HG03196 (cell line): ENCODE measurements around the gene SEMA3G.

Experiments
- ATAC-seq: cut with Tn5 transposase; IDR thresholded peaks from one replicate; pipeline ENCODE4 v1.9.1; 2021; ENCODE audit not compliant: unreplicated experiment

SEMA3G gene

DNA sequence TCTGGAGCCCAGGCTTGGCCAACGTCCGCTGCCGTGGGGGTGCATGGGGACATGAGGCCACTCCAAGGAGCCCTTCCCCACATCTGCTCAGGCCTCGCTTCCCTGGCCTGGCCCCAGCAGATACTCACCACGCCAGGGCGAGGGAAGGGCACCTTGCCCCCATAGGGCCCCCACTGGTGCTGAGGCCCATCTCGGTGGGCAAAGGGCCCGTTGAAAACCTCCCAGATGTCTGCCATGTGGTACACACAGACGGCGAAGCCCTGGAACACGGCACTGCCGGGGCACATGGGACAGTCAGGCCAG is 4.7 kb downstream of the SEMA3G start:
- ATAC-seq: no peak

DNA sequence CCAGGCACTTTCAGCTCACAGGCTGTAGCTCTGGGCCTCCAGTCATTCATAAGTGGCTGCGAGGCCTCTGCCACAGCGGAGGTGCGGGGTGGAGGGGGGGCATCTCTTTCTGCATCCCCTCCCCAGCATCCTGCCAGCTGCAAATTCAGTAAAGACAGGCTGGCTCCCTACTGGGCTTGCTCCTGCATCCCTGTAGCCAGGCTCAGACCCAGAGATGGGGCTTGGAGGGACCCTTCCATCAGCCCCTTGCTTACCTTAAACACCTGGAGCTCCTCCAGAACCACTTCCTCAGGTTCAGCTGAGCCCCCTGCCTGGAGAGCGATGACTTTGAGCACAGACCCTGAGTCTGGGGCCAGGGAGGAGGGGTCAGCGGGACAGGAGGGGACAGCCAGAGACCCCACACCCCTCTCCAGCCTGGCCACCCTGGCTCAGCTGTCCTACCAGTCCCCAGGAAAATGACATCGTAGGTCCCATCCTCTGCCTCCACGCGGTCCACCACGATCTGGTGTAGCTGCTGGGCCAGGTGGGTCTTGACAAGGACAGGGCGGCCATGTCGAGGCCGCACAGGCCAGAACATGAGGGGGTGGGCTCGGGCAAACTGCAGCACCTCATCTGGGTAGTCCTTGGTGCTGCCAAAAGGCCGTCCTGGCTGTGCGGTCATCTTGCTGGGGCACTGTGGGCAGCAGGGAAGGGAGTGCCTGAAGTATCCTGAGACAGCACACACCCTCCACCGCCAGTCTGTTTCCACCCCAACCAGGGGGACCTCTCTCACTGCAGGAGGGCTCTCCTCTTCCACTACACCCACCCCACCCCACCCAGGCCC is 5.3 kb downstream of the SEMA3G start:
- ATAC-seq: no peak

DNA sequence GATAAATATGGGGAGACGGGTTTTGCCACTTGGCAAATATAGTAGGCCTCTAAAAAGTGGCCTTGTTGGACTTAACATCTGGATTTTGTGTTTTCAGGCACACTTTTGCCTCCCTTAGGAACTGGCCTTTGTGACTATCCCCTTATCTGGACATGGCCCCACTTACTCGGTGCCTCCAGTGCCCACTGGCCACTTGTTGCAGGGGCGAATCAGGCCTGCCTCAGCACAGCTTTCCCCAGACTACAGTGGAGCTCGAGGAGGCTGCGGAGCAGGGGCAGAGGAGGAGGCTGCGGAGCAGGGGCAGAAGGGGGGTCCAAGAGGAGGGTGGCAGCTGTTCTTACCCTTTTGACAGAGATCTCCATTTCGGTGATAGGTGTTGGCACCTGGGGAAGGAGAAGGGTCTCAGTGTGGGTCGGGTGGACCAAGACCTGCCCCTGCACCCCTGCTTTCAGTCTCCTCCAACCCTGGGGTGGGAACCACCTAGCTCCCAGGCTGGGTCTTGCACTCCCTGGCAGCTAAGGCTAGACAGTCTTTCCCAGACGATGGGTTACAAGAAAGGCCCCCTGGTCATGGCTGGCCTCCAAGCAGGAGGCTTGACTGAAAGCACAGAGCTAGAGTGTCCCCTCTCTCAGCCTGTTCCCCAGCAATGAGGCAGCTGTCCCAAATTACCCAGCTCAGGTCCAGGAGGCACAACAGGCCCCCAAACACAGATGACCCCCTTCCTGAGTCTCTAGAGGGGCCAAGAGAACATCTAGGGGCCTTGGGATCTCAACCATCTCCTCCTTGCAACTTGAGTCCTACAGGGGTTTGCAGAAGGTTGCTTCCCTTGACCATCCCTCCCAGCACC is 6.1 kb downstream of the SEMA3G start:
- ATAC-seq: no peak

DNA sequence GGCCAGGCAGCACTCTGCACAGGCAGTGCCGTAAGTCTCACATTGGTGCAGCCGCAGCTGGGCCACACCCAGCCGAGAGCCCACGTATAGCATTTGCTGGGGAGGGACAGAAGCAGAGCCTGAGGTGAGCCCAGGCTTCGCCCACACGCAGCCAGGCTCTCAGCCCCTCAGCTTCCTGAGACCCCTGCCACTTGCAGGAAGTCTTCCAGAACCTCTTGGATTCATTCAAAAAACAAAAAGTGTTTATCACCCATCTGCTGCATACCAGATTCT is 6.9 kb downstream of the SEMA3G start:
- no peak for ATAC-seq

DNA sequence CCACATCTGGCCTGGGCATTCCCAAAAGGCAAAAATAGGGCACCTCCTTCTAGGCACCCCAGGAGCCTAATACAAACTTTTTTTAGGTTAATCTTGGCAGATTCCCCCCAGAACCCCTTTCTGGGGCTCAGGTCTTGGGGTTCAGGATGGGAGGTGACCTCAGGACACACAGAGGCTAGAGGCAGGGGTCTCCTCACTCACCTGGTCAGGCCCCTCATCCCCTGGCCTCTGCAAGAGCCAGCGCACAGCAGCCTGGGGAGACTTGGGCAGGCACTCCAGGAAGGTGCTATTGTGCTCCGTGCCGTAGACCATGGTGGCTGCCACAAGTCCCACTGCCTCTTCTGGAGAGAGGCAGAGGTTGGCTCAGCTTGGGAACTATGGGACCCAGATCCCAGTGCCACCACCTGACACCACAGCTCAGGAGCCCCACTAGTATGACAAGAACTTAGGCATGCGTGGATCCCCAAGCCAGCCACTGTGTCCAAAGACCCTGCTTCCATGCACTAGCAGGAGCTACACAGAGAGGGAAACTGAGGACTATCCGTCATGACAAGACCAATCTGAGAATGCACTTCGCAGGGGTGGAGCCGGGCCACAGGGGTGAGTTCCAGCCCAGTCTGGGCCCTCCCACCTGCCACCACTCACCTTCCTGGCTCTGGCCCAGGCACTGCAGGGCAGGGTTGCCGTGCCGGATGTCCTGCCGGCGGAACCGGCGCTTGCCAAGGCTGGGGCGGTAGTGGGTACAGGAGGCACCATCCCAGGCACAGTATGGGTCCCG is 7.4 kb downstream of the SEMA3G start:
- no peak for ATAC-seq

DNA sequence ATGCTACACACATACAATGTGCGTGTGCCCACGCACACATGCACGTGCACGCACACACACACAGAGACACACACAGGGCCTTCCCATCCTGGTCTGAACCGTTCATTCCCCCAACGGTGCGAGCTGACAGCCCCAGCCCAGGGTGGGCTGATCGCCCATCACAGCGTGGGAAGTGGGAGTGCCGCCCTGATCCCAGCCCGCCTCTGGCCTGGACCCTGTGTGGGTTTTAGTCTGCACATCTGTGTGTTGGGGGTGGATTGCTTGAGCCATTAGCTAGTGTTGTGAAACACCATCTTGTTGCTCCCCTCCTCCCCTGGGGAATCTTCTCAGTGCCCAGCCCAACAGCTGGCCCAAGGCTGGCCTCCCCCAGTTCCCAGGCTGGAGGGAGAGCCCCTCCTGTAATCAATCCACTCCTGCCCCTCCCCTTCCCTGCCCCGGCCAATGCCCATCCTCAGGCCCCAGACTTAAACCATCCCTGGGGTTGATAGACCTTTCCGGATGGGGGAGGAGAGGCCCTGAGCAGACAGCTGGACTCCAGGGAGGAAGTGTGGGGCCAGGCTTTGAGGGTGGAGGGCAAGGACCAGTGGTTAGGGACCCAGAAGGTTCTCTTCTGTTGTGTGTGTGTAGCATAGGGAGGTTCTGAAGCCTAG is 8.3 kb downstream of the SEMA3G start:
- ATAC-seq: no peak

DNA sequence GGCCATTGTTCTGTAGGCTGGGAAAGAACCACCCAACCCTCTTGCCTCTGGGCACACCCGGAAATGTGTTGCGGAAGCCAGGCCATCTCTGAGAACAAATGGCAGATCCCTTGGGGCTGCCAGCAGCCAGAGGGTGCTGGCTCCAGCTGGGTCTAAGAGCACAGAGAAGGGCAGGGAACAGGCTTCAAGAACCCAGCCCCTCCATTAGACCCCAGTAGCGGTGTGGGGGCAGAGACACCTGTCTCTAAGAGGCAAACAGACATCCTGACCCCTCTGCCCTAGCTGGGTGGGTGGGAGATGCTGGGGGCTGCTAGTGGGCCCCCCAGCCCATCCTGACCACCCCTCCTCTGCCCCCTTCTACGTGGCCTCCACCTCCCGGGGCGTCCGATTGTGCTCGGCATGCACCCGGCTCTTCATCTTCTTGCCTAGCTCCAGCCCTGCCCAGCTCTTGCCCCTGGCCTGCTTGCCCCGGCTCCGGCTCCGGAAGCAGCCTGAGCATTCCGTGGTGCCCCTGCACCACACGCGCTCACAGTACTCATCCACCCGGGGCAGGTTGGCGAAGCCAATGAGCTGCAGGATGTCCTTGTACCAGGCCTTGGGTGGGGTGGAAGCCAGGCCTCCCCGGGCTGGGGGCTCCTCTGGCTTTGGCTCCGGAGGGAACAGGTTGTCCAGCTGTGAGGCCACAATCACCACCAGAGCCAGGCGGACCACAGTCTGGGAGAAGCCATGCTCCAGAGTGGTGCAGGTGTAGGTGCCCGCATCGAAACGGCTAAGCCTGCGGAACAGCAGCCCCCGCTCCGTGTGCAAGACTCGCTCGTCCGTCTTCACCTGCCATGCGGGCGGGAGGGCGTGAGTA is 9.4 kb downstream of the SEMA3G start:
- no peak for ATAC-seq

DNA sequence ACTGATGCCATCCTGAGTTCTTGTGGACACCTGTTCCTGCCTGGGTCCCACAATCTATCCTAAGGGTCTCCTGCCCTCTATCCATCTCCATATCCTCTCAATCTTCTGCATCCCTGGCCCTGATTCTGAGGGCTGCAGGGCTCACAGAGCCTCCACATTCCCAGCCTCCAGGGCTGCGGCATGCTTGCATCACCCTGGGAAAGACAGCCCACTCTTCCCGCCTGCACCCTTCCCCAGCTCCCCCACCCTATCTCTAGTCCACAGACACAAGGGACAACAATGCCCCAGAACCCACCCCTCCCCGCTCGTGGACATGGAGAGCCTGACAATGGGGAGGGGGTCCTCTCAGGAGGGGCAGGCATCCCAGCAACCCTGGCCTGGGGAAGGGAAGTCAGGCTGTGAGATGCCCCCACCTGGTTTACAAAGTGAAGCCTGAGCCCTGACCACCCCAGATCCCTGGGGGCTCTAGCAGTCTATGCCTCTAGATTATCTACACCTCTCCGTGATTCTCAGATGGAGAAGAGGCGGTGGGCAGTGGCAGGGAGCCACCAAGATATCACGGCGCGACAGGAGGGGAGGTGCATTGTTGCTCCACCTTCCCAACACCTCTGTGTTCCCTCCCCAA is 10.3 kb downstream of the SEMA3G start:
- ATAC-seq: no peak

DNA sequence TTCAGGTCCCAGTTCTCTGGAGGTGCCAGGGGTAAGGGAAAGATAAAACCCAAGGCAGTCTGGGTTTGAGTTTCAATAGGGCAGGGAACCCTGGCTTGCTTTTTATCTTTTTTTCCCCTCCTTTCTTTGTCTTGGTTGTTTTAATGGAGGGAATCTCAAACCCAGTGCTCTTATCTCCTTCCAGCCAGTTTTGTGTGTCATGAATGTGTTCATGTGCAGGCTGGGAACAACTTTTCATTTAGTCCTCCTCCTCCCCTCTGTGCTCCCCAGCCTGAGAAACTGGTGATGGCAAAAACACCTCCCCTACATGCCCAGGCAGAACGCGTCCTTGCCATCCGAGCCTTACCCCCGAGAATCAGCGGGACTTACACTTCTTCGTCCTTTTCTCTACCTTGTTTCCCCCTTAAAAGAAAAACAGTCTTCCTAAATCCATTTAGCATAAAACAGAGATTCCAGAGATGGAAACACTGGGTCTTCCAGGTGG is 10.9 kb downstream of the SEMA3G start:
- ATAC-seq: no peak

DNA sequence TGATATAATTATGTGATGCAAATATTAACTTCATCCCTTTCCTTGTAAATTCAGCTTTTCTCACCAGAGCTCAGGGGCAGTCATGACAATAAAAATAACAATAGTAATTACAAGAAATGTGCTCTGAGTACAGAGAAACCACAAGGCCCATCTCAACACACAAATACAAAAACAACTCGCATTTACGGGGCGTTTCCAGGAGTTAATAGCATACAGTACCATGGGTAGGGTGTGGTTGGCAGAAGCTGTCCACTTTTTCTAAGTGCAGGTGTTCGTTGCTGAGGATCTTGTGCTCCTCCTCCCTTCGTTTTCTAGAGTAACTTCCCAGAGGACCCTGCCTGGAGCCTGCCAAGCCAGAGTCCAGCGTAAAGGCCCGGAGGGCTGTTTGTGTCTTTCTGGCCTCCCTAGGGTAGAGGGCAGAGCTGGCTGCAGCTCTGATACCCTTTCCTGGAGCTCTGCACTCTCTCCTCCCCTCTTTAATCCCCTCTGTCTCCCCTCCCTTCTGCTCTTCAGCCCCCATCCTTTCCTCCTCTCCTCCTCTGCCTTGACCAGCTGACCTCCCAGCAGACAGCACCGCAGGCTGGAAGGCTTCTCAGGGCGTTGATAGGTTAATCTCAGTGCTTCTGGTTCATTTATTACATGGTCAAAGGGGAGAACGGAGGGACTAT is 11.4 kb downstream of the SEMA3G start:
- no peak for ATAC-seq

DNA sequence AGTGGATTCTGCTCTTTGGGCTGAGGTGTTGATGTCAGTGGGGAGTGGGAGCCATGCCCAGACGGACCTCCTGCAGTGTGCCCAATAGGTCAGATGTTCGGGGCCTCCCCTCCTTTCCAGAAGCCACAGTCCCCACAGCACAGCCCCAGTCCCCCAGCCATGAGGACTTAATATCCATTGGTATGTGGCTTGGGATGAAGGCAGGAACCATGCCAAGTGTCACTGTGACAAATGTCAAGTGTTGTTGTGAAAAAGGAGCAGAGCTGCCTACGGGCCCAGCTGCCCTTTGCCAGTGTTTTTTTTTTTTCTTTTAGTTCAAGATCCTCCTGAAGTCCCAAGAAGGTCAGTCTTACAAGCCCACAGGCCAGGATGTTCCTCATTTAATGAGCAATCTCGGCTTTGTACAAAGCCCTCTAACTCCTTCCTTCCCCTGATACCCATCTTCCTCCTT is 12.2 kb downstream of the SEMA3G start:
- no peak for ATAC-seq

DNA sequence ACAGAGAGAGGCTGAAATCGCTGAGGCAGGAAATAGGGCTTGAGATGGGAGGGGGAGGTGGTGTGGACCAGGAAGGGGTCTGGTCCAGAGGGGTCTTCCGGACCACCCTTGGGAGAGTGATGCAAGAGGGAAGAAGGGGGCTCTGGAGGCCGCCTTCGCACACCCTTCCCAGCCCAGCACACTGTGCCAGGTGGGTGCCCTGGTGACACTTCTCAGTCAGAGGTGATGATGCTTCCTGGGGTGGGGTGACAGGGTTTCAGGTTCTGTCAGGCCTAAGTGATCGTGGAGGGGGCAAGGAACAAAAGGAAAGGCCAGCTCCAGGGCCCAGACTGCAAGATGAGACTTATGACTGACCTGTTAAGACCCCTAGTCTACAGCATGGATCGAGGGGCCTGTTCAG is 12.7 kb downstream of the SEMA3G start:
- ATAC-seq: no peak

DNA sequence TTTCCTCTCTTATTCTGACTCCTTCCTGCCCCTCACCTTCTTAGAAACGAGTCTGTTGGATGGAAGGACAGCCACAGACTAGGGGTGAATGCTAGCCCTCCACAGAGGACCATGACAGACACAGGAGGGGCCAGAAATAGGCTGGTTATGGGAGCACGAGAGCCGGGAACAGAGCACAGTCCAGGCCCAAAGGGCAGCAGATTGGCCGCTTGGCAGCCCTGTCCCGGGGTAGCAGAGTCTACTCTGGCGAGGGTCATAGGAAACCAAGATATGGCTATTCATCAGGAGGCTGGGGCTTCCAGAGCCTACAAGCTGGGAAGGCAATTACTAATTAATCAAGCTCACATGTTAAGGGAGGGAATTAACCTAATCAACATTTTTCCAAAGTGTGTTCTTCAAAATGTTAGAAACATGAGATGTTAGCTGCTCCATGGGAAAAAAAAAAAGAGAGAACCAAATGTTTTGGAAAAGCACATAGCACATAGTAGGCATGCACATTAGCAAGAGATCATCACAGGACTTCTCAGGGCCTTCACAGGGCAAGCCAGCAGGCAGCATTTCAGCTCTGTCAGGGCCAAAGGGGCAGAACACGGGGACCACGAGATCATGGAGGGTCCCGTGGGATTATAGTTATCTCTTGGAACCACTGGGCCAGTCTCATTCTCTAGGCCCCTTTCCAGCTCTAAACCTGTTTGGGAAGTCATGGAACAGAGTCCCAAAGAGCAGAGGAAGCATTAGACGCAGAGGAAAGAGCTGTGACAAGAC is 13.3 kb downstream of the SEMA3G start:
- no peak for ATAC-seq

DNA sequence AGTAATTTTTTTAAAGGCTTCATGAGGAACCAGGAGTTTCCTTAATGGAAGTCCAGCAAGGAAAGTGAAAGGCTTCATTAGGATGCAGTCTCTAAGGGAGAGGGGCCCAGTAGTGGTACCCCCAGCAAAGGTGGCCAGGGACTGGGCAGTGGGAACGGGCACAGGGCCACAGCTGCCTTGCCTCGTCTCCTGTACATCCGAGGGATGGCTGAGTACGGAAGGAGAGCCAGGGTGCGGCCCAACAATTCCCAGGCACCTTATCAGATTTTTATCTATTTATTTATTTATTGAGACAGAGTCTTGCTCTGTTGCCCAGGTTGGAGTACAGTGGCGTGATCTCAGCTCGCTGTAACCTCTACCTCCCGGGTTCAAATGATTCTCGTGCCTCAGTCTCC is 14.5 kb downstream of the SEMA3G start:
- ATAC-seq: no peak

DNA sequence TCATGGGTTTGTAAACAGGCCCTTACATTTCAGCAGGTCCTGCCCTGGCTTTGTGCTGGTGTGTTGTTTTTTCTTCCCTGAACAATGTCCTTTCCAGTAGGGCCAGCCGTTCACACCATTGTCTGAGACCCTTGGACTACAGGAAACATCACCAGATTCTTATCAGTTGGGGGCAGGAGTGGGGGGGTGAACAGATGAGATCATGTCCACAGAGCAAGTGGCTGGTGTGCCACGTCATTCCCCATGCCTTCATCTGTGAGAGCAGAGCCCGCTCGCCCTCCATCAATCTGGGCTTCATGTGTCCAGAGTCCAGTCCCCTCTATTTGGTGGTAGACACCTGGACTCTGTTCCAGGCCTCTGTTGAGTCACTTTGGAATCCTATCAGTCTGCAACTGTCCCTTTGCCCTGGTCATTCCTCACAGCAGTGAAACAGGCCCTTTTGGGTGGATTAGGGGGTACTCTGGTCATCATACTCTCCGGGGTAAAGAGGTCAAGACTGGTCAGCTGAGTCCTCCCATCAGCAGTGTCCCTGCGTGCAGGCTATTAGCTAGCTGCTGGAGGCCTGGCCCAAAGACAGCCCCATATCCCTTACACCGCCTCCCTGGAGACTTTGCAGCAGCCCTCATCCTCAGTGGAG is 15.0 kb downstream of the SEMA3G start:
- ATAC-seq: no peak

DNA sequence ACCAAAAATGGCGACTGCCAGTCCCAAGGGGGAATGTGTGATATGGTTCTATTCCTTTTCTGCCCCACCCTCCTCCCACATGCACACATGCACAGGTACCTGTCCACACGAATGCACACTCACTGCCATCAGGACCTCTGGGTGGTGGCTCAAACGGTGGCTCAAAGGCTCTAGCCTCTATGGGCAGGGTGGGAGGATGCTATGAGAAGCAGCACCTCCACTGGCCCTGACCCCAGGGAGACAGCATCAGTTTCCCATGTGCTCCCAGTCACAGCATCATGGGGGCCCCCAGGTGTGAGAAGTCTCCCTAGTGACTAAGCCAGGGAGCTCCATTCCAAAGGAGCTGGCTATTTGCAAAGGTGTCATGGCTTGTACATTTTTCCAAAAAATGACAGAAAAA is 15.9 kb downstream of the SEMA3G start:
- no peak for ATAC-seq

DNA sequence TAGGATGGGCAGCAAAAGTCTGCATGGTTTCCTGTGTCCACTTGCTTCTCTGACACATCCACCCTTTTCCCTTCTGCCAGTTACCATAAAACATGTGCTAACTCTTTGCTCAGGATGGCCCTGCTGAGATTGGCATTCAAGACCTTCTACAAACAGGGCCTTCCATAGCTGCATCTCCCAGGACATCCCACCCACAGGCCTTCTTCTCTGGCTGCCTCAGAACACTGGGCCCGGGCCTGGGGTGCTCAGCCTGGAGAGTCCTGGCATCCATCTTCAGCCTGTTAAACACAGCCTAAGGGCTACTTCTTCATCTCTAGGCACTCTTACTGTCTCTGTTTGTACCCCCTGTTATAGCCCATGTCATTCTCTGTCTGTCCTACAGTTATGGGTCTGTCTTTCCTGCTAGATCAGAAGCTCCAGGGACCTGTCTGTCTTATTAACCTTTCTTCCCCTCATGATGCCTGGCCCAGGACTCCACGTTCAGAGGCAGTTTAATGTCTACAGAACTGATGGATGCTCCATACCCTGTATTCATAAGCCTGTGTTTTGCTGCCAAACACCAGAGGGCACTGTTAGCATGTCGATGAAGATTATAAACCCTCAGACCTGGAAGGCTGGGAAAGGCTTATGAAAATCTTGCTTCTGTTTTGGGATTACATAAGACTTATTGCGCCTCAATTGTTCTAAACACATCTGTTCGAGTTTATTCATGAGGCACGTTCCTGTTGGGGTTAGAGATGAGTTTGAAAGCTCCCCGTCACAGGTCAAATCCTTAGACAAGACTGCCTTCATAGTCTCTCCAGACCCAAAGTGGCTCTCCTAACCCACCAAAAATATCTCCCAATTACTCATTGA is 16.5 kb downstream of the SEMA3G start:
- no peak for ATAC-seq
